HG03575 (cell line): ENCODE measurements around the gene ATAD3B.

Experiments
- ATAC-seq: cut with Tn5 transposase; IDR thresholded peaks from one replicate; pipeline ENCODE4 v1.9.1; 2021; ENCODE audit not compliant: unreplicated experiment, insufficient number of reproducible peaks, low FRiP score; ENCODE audit errors: extremely low read depth

ATAD3B gene

DNA sequence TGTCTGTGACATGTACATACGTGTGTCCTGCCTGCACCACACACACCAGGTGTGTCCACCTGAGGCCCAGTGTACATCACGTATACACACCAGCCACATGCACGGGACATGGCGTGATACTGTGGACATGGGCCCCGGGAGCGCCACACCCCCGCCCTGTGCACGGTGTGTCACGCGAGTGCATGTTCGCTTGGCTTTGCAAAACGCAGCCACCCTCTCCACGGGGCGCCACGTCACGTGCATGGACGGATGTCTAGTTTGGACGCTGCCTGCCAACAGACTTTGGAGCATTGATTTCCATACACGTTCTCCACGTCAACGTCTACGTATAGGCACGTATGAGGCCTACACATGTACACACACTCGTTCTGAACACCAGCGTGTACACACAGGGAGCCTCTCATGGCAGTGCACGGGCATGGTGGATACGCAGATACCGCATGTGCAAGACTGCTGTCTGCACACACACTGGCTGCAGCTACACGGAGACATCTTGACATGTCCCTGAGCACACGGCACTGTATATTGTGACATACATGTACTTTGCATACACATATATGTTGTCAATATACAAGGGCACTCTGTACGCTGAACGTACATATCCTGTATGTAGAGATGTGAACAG, 66.2 kb downstream of the ATAD3B start:
- no peak for ATAC-seq

DNA sequence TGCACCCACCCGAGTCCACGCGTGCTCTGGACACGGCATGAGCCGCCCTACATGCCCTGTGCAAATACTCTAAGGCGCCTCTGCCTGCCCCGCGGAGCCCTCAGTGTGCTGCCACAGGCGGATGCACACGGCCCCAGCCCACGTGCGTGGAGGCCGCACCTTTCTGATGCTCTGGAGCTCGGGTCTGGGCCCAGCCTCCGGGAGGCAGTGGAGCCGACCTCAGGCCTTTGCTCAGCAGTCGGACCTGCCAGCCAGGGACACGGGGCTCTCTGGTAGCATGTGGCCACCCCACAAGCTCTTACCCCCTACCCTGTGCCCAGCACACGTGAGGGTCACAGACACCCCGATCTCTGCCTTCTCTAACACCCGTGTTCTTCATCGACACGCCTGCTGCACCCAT, 66.8 kb downstream of the ATAD3B start:
- no peak for ATAC-seq

DNA sequence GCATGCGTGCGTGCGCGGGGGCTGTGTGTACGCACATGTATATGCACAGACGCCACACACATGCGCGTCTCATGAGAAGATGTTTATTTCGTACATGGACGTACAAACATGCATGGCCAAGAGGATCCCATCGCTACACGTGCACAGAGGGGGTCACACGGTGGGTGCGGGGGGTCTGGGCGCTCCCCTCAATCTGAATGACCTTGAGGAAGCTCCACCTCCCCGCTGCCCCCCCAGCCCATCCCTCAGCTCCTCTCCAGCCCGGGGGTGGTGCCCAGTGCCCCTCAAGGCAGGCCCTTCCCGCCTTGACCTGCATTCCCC, 67.4 kb downstream of the ATAD3B start:
- no peak for ATAC-seq

DNA sequence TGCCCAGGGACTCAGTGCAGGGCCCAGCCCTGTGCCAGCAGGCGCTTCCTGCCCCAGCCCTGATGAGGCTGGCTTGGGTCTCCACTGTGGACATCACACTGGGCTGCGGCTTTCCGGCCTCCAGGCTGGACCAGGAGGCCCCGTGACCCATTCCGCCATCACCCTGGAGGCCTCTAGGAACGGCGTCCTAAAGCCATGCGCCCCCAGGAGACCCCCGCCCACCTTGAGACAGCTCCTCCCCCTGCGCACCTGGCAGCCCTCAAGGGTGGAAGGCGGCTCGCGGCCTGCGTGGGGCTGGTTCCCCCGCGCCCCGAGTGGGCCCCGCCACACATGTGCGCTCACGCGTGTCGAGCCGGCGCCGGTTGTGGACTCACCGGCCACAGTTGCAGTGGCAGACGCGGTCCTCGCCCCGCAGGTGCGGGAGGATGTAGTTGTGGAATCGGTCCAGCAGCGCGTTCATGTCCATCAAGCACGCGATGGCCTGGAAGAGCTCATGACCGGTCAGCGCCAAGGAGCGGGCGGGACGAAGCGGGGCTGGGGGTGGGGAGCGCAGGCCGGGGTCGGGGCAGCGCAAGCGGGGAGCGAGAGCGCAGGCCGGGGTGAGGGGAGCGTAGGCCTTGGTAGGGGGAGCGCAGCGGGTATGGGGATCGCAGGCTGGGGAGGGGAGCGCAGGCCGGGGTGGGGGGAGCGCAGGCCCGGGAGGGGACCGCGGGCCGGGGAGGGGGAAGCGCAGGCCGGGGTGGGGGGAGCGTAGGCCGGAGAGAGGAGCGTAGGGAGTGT, 67.9 kb downstream of the ATAD3B start:
- ATAC-seq, result no peak

DNA sequence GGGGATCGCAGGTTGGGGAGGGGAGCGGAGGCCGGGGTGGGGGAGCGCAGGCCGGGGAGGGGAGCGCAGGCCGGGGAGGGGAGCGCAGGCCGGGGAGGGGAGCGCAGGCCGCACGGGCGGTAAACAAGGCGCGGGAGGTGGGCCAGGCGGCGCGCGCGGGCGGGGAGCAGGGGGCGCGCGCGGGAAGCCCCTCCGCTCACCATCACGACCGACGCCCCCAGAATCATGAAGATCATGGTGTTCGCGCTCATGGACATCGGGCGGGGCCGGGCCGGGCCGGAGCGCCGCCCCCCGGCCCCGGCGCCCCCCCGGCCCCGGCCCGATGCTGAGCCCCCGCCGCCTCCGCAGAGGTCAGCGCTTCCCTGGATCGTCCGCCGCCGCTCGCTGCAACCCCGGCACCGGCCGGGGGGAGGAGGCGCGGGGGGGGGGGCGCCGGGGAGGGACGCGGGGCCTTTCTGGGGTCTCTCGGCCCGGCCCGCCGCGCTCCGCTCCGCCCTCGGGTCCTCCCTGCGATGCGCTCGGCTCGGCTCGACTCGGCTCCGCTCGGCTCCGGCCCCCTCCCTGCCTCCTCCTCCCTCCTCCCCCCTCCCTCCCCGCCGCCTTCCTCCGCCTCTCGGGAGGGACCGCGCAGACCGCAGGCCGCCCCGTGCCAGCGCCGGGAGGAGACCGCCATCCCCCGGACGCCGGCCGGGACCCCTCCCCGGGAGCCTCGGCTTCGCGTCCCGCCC, 68.7 kb downstream of the ATAD3B start, which contains the start of gene TMEM240:
Gene TMEM240, minus strand, starts transcription at position 535 of the 728 bp plus-strand sequence. Its CDS starts 278 bp downstream, at position 257.
- no peak for ATAC-seq

DNA sequence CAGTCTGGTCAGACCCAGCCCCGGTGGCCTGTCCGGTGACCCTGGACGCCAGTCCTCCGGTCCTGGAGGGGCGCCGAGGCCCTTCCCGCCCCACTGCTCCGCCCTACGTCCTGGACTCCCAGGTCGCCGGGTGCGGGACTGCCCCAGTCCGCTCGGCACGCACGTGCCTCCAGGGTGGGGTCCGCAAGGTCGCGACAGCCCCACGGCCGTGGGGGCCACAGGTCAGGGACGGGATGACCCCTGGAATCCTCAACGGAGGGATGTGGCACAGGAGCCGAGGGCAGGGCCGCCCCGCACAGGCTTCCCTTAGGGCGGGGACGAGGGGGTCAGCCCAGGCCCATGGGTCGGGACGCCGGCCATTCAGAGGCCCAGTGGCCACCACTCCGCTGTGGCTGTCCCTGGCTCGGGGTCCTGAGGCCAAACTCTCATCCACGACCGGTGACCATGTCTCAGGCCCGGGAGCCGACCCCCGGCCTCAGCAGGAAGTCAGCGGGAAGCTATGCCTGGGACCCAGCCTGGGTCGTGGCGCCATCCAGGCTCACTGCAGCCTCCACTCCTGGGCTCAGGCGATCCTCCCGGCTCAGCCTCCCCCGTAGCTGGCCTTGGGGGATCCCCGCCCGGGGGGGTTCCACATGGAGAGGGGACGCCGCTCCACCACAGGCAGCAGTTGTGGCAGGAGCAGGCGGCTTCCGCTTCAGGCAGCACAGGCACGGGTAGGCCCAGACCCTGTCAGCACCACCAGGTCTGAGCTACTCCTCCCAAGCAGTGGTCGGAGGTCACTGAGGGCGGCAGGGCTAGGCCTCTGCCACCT, 69.5 kb downstream of the ATAD3B start:
- no peak for ATAC-seq

DNA sequence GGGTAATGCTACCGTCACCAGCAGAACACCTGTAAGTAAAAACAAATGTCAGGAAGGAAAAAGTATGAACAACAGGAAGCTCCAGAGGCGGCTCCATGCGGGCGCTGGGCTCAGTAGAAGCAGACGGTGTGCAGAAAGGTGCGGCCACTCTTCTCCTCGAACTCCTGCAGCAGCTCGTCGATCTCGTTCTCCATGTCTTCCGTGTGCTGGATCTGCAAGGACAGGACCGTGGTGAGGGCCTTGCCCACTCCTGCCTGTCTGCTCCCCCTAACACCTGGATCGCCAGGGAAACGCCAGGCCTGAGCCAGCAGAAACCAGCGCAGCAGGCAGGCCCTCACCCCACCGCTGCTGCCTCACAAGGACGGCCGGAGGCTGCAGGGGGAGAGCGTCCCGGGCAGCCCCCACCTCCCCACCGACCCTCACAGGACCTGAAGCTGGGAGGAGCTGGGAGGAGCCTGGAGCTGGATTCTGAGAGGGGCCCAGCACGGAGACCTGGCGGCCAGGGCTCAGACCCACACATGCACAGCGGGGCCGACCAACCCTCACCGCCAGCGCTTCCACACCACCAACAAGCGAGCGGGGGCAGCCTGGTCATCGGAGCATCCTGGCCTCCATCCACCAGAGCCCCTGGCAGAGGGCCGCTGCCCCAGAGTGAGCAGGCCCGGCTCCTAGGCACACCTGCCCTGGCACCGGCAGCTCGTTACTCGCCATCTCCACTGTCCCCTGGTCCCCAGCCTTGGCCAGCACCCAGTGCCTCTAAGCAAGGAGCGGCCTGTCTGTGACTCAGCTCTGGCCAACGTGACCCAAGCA, 70.6 kb downstream of the ATAD3B start:
- ATAC-seq, result no peak

DNA sequence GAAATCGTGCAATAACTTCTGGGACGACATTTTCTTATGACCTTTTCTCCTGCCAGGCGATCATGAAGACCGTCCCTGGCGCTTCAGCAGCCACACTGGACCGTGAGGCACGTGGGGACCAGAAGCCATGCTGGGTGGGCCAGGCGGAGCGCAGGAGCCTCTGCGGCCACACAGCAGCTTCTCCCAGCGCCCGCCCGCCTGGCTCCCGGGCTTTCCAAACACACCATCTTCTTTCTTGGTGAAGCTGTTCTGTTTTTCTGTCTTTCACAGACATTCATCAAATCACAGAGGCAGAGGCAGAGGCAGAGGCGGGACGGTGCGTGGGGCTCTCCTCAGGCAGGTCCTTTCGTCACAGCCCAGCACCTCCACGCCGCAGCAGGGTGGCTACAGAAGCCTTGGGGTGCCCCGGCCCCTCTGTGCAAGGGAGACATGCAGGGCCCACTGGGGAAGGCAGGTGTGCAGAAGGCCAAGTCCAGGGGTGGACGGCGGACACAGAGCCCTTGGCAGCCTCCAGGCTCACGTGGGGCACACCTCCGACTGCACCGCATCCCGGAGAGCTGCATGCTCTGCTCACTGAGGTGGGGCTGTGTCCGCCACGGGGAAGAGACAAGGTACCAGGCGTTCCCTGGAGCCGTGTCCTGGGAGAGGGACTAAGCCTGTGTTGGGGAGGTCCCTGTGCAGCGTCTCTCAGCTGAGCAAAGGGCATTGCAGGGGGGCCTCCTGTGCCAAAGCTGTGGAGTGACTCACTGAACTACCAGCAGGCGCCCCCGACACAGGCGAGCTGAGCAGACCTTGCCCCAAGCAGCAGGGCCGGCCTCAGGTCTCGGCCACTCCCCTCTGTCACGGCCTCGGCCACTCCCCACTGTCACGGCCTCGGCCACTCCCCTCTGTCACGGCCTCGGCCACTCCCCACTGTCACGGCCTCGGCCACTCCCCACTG, 71.5 kb downstream of the ATAD3B start:
- ATAC-seq, result no peak

DNA sequence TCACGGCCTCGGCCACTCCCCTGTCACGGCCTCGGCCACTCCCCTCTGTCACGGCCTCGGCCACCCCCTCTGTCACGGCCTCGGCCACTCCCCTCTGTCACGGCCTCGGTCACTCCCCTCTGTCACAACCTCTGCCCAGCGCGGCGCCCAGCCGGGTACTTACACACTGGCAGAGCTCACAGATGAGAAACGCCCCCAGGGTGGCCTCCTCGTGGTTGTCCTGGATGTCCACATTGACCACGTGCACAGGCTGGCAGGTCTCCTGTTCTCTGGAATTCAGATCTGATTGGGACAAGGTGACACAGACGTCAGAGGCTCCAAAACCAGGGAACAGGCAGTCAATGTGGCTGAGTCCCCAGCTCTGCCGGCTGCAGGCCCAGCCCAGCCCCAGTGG, 72.1 kb downstream of the ATAD3B start:
- ATAC-seq, result no peak

DNA sequence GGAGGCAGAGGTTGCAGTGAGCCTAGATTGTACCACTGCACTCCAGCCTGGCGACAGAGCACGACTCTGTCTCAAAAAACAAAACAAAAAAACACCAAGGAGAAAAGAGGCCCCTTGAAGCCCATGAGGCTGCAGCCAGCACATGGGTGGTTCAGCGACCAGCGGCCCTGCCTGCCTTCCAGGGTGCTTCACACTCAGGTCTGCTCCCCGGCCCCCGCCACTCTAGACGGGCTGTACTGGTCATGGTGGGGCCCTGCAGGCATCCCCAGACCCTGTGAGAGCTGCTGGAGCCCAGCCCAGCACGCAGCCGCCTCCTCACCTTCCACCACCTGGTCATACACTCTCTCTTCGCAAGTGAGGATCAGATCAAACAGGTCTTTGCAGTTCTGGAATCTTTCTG, 73.0 kb downstream of the ATAD3B start:
- ATAC-seq, result no peak
